Fibroblast of lung (primary cell): ENCODE results near the gene TMTC4.

Source experiments
- EZH2 ChIP-seq: IDR thresholded peaks from 2 replicates; pipeline ENCODE4 v1.5.1; 2012; ENCODE audit warnings: low read length, control low read depth, mild to moderate bottlenecking; ENCODE audit errors: missing control alignments
- TF ChIP-seq, protein P1 (sequence below), 2 donors: IDR thresholded peaks in 1 of 2; conservative IDR thresholded peaks in 1 of 2; 1 replicate in 1 of 2; 2 replicates in 1 of 2; pipeline ENCODE4 v1.5.1; 2011 to 2012; ENCODE audit warnings: low read length in 2 of 2, control low read depth in 1 of 2, inconsistent platforms in 1 of 2, low read depth in 1 of 2, mild to moderate bottlenecking in 1 of 2

DNA sequence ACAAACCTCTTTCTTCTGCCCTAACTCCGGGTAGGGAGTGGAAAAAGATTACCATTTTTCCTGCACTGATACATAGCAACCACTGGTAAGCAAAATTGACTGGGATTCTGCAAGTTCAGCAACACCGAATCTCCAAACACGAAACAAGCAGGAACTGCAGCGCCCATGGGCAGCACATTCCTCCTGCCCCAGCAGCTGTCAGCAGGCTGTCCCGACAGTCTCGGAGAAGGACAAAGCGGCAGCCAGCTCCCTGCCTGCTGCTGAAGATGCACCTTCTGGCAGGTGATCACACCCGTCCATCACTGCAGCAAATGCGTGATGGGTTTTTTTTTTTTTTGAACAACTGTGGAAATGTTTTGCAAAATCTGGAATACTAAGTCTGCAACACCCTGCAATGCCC lies 6.7 kb downstream of the TMTC4 start:
- TF ChIP-seq, protein P1, sequence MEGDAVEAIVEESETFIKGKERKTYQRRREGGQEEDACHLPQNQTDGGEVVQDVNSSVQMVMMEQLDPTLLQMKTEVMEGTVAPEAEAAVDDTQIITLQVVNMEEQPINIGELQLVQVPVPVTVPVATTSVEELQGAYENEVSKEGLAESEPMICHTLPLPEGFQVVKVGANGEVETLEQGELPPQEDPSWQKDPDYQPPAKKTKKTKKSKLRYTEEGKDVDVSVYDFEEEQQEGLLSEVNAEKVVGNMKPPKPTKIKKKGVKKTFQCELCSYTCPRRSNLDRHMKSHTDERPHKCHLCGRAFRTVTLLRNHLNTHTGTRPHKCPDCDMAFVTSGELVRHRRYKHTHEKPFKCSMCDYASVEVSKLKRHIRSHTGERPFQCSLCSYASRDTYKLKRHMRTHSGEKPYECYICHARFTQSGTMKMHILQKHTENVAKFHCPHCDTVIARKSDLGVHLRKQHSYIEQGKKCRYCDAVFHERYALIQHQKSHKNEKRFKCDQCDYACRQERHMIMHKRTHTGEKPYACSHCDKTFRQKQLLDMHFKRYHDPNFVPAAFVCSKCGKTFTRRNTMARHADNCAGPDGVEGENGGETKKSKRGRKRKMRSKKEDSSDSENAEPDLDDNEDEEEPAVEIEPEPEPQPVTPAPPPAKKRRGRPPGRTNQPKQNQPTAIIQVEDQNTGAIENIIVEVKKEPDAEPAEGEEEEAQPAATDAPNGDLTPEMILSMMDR (conservative IDR thresholded peaks at IDR 0.05 in 1 of 2, IDR thresholded peaks at IDR 0.05 in 1 of 2; ENCODE audit: low read depth in 1 of 2, low read length in 2 of 2): no peak
- no peak for TF ChIP-seq EZH2
